Breast epithelium (tissue), 4 donors: ENCODE results near the gene GPATCH1. TPM values are rescaled to one million over a fixed set of nuclear protein-coding genes. Genes with fewer than 3 reads are reported as not detected.
"Not testable (repeated sequence)": the region's sequence is repeated elsewhere in the genome, so short reads cannot be mapped to it uniquely, and the experiment has no call there.

Source experiments
- DNase-seq, 2 donors: peaks; one replicate each; pipeline ENCODE4 v3.0.0-alpha.2; 2019; ENCODE audit warnings: low spot score in 2 of 2
- H3K27ac ChIP-seq, 2 donors: fragments of 200-600 bp; sonication (generic) in 1 of 2; one replicate each; pipeline ENCODE4 v1.5.1; 2016 to 2019; ENCODE audit warnings: mild to moderate bottlenecking in 1 of 2
- H3K27me3 ChIP-seq, 2 donors: fragments of 200-600 bp; sonication (generic) in 1 of 2; one replicate each; pipeline versions ENCODE4 v1.5.1 to v1.6.0; 2017 to 2019; ENCODE audit warnings: control low read depth in 1 of 2, mild to moderate bottlenecking in 1 of 2
- H3K36me3 ChIP-seq: fragments of 200-600 bp; one replicate; pipeline ENCODE4 v1.5.1; 2019
- H3K4me1 ChIP-seq, 2 donors: fragments of 200-600 bp; sonication (generic); one replicate each; pipeline ENCODE4 v1.5.1; 2016 to 2019; ENCODE audit warnings: control low read depth in 1 of 2
- H3K4me3 ChIP-seq, 3 donors: fragments of 200-600 bp; sonication (generic); 1 replicate in 2 of 3; 2 replicates in 1 of 3; pipeline ENCODE4 v1.5.1; 2016 to 2019; ENCODE audit warnings: mild to moderate bottlenecking in 3 of 3, moderate library complexity in 2 of 3
- H3K9me3 ChIP-seq, 2 donors: fragments of 200-600 bp; sonication (generic) in 1 of 2; one replicate each; pipeline ENCODE4 v1.5.1; 2016 to 2019; ENCODE audit warnings: control low read depth in 1 of 2
- CTCF ChIP-seq, 3 donors: fragments of 450-650 bp; IDR thresholded peaks; one replicate each; pipeline ENCODE4 v1.5.1; 2016 to 2017; ENCODE audit warnings: antibody characterized with exemption in 3 of 3, mild to moderate bottlenecking in 3 of 3, moderate library complexity in 3 of 3
- POLR2A ChIP-seq: fragments of 450-650 bp; IDR thresholded peaks from one replicate; pipeline ENCODE4 v1.6.1; 2016; ENCODE audit warnings: antibody characterized with exemption, mild to moderate bottlenecking, moderate library complexity
- POLR2AphosphoS5 ChIP-seq, 3 donors: sonication (generic); formaldehyde crosslinking; IDR thresholded peaks; one replicate each; pipeline ENCODE4 v1.6.1; 2017; ENCODE audit warnings: antibody characterized with exemption in 3 of 3
- intact Hi-C: fragments of 100-400 bp; cut with DNase I; formaldehyde crosslinking; loops from one replicate; pipeline ENCODE4 v1.15.1; 2023; ENCODE audit warnings: low total_unique reads
- total RNA-seq, 3 donors: library from RNA; depleted of rRNA; stranded (reverse); fragments of >200 nt; gene quantifications; one replicate each; pipeline ENCODE4 v1.1.0, GENCODE V29; 2016

The GPATCH1 gene
- total RNA-seq, 3 donors from 2014 or later, result 9.4 to 14.2 (median 12.5) TPM

- DNase-seq, result no peak
- intact Hi-C loops, result no loop called here
- Histone ChIP-seq H3K36me3 (no peaks in the 10 kb centered on the region), H3K4me3 (no peak overlapping the region), H3K9me3 (no peaks in the 10 kb centered on the region), H3K4me1 (no peaks in the 10 kb centered on the region), H3K27ac (no peak overlapping the region), H3K27me3 (no peaks in the 10 kb centered on the region)
- TF ChIP-seq POLR2A (no peak), CTCF (IDR thresholded peaks at IDR 0.05) (no peak), POLR2AphosphoS5 (IDR thresholded peaks at IDR 0.05) (no peak)
These were observed 77.4 kb downstream of the GPATCH1 start for GRCh38 chr19:33158365-33158764.

- Histone ChIP-seq H3K4me1 (no peaks in the 10 kb centered on the region), H3K27me3 (no peaks in the 10 kb centered on the region), H3K27ac (no peak overlapping the region), H3K36me3 (no peaks in the 10 kb centered on the region), H3K4me3 (no peak overlapping the region), H3K9me3 (no peaks in the 10 kb centered on the region)
- DNase-seq, result no peak
- intact Hi-C loops, result no loop called here
- no peak for TF ChIP-seq POLR2AphosphoS5 (IDR thresholded peaks at IDR 0.05)
- no peak for TF ChIP-seq CTCF (IDR thresholded peaks at IDR 0.05)
- TF ChIP-seq POLR2A, result no peak
These were observed 78.2 kb downstream of the GPATCH1 start for GRCh38 chr19:33159149-33159548.

GRCh38 chr19:33159893-33160292 is 78.9 kb downstream of the GPATCH1 start:
- intact Hi-C loops, result no loop called here
- Histone ChIP-seq H3K9me3 (no peaks in the 10 kb centered on the region), H3K4me3 (no peak overlapping the region), H3K27me3 (no peaks in the 10 kb centered on the region), H3K4me1 (no peaks in the 10 kb centered on the region), H3K36me3 (no peaks in the 10 kb centered on the region), H3K27ac (no peak overlapping the region)
- no peak for TF ChIP-seq POLR2AphosphoS5 (IDR thresholded peaks at IDR 0.05)
- TF ChIP-seq CTCF (IDR thresholded peaks at IDR 0.05), result no peak
- TF ChIP-seq POLR2A, result no peak
- DNase-seq, result no peak

- H3K27ac ChIP-seq, result no peak overlapping the region
- H3K4me3 ChIP-seq, result no peak overlapping the region
- intact Hi-C loops, result no loop called here
- no peak for DNase-seq
- no peaks in the 10 kb centered on the region for H3K27me3 ChIP-seq
- no peak for TF ChIP-seq CTCF (IDR thresholded peaks at IDR 0.05)
- no peak for TF ChIP-seq POLR2A
- TF ChIP-seq POLR2AphosphoS5 (IDR thresholded peaks at IDR 0.05), result no peak
- no peaks in the 10 kb centered on the region for H3K36me3 ChIP-seq
- no peaks in the 10 kb centered on the region for H3K4me1 ChIP-seq
- H3K9me3 ChIP-seq, result no peaks in the 10 kb centered on the region
These were observed 80.2 kb downstream of the GPATCH1 start for GRCh38 chr19:33161201-33161600.

GRCh38 chr19:33163481-33163880 is 82.5 kb downstream of the GPATCH1 start:
- intact Hi-C loops, result no loop called here
- Histone ChIP-seq H3K36me3 (no peaks in the 10 kb centered on the region), H3K4me1 (no peaks in the 10 kb centered on the region), H3K9me3 (no peaks in the 10 kb centered on the region), H3K4me3 (no peak overlapping the region), H3K27ac (no peak overlapping the region), H3K27me3 (no peaks in the 10 kb centered on the region)
- no peak for TF ChIP-seq POLR2A
- no peak for DNase-seq

GRCh38 chr19:33166037-33166436 is 85.1 kb downstream of the GPATCH1 start:
- H3K4me1 ChIP-seq, H3K9me3 ChIP-seq, H3K27me3 ChIP-seq, H3K27ac ChIP-seq, H3K36me3 ChIP-seq, DNase-seq, H3K4me3 ChIP-seq, intact Hi-C loops: not testable (repeated sequence)
